Left lobe of liver (tissue), 2 donors: ENCODE data around the gene TRIM3. TPM values are rescaled to one million over a fixed set of nuclear protein-coding genes. Genes with fewer than 3 reads are reported as not detected.
A peak's percentile ranks its signal among the peaks of the same experiment; 100 is the strongest.

ENCODE experiments used
- ATAC-seq: fragments of 200-7000 bp; cut with Tn5 transposase; one replicate; pipeline ENCODE4 v1.9.1; 2020; ENCODE audit warnings: mild to moderate bottlenecking, moderate library complexity
- DNase-seq: peaks from one replicate; pipeline ENCODE4 v3.0.0-alpha.2; 2020; ENCODE audit warnings: low spot score
- total RNA-seq: library from RNA; stranded (reverse); gene quantifications from one replicate; pipeline ENCODE4 v1.2.1, GENCODE V29; 2021
- donor health status: DM: no; HTN: no; CAD: no; lungs with moderate emphysema.
- donor health status: DM: no; HTN: yes; CAD: no.

Gene TRIM3
- total RNA-seq, 1 donor from 2014 or later = 7.8 TPM

DNA sequence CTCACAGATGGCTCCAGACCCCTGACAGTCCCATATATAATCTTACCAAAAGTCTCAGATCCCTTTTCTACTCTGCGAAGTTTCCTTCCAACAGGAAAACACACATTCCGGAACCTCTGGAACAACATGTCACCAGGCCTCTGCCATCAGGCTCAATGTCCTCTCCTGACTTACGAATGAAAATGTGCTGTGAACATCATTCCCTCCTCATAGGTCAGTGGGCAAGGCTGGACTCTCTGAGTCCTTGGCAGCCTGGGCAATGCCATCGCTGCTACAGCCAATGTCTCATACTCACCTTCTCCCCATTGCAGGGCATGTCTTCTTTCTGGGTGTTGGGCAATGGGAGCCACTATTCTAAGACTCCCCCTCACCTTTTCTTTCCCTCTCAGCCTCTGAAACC, 31.3 kb downstream of the TRIM3 start:
- ATAC-seq = peak; percentile 51

DNA sequence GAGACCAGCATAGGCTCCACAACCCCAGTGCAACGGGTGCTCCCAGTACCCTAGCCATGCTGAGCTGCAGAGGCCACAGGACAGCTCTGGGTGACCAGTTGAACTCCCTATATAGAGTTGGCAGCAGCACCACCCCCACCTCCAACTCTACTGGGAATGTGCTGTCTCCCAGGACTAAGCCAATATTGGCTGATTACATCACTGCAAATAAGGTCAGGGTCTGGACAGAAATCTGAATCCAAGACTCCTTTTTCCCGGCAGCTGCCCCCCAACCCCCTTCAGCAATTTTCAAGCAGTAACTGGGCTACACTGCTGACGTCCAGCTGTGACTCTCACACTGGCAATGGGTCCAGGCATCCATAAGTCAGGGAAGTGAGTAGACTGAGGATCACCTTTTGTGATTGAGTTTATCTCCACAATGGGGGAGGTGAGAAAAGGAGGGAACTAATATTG, 32.8 kb downstream of the TRIM3 start, which contains the start of gene HPX:
Gene HPX (minus strand): TSS at position 82 of the 453 bp plus-strand sequence. CDS start 24 bp downstream, at position 58.
- ATAC-seq (peak; percentile 68), DNase-seq (peak; percentile 93)

More for the DNA sequence above, 31.3 kb downstream of the TRIM3 start:
- peak; percentile 81 for DNase-seq

DNA sequence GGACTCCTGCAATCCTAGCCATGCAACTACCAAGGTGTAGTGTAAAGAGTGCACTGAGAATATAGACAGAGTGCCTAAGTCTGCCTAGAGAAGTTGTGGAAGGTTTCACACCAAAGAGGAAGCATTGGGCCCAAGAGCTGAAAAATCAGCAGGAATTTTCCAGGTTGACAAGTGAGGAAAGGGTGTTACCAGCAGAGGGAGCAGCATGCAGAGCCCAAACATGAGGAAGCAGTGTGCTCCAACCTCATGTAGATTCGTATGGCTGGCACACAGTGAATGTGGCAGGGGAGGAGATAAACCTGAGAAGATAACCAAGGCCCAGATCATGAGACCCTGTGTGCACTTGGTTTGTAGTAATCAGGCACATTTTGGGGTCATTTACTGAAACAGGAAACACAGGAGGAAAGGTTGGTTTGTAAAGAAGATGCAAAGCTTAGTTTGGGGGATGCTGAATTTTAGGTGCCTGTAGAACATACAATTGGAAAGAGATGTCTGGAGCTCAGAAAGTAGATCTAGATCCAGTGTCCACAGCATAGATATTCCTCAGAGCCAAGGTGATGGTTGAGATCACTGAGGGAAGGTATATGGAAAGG, 34.7 kb downstream of the TRIM3 start:
- ATAC-seq (peak; percentile 8), DNase-seq (no peak)

DNA sequence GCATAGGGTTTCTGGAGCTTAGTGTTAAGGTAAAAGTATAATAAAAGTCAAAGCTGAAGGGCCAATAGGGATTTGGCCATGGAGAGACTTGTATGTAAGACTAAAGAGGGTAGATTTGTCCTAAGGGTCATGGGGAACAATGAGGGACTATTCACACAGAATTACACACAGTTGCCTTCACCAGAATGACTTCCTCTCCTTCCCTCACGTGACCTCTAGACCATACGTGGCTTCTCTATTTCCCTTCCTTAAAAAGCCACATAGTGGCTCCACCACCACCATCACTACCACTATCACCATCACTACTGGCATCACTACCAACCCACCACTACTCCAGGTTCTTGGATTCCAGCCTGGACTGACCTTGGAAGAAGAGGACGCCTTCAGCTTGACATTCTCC, 35.7 kb downstream of the TRIM3 start:
- ATAC-seq (no peak), DNase-seq (no peak)

DNA sequence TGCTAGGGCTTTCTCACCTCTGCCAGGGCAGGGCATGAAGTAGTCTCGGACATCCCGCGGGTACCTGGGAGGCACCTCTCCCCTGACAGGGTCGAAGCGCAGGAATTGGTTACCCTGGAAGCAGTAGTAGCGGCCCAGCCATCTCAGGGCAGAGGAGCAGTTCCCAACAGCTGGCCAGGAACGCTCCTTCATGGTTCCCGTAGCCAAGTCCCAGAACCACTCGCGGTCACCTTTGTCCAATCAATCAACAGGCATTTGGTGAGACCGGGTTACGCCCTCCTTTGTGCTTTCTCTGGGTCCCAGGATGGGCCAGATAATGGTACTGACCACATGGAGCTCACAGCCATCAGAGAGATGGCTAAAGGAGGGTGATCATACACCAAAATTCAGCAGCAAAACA, 36.3 kb downstream of the TRIM3 start:
- peak; percentile 82 for DNase-seq

DNA sequence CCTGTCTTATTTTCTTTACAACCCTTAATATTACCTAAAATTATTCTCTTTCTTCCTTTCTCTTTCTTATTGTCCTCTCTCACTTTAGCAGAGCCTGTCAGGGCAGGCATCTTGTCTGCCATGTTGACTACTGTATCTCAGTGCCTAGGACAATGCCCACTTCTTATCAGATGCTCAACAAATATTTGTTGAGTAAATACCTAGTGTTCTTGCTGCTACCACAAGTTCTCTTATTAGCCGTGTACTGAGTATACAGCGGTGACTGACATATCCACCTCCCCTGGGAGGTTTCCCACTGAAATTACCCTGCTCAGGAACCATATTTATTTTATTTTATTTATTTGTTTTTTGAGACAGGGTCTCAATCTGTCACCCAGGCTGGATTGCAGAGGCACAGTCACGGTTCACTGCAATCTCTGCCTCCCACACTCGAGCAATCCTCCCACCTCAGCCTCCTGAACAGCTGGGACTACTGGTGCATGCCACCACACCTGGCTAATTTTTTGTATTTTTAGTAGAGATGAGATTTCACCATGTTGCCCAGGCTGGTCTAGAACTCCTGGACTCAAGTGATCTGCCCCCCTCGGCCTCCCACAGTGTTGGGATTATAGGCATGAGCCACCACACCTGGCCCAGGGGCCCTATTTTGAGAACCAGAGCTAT, 39.6 kb downstream of the TRIM3 start:
- DNase-seq (no peak), ATAC-seq (peak; percentile 11)

More for the DNA sequence above, 36.3 kb downstream of the TRIM3 start:
- ATAC-seq = peak; percentile 45

DNA sequence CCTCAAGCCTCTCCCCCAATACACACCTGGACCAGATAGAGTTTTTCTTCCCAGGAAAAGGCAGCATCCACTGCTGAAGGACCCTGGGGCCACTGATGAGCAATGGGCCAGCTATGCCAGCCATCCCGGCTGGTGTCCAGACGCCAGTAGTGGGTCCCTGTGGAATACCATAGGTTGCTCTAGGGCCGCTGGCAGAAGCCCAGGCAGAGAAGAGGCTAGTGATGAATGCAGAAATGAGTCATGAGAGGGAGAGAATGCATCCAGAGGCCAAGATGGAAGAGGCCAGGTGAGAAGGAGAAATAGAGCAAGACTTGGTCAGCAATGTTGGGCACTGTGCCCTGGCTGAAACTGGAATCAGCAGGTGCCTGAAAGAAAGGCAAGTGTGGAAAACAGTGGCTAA, 41.9 kb downstream of the TRIM3 start:
- DNase-seq (no peak), ATAC-seq (peak; percentile 4)

DNA sequence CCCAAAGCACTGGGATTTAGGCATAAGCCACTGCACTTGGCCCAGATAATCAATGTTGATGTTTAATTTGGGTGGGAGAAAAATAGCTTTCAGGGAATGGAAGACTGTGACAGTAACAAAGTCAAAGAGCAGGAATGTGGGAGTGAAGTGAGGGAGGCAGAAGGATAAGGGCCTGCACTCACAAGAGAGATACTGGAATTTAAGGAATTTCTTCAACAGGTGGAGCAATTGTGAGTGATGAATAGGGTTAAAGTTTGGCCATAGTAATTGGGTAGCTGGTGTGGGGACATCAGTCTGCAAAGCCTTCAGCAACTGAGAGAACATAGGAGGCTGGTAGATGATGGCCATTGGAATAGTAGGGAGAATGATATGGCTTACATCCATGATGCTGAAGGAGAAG, 46.2 kb downstream of the TRIM3 start:
- DNase-seq = no peak
- ATAC-seq = no peak

DNA sequence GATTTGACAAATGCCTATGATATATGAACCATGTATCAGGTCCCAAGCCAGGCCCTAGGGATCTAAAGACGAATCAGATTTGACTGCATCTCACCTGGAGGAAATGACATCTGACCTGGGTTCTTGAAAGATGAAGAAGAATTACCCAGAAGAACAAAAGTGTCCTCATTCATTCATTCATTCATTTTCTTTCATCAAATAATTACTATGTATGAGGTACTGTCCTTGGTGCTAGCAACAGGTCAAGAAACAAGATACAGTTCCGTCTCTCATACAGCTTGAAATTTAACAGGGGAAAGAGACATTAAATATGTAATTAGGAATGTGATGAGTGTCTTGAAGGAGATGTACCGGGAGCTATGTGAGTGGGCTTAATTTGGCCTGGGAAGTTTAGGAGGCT, 53.1 kb downstream of the TRIM3 start:
- no peak for ATAC-seq
- no peak for DNase-seq

DNA sequence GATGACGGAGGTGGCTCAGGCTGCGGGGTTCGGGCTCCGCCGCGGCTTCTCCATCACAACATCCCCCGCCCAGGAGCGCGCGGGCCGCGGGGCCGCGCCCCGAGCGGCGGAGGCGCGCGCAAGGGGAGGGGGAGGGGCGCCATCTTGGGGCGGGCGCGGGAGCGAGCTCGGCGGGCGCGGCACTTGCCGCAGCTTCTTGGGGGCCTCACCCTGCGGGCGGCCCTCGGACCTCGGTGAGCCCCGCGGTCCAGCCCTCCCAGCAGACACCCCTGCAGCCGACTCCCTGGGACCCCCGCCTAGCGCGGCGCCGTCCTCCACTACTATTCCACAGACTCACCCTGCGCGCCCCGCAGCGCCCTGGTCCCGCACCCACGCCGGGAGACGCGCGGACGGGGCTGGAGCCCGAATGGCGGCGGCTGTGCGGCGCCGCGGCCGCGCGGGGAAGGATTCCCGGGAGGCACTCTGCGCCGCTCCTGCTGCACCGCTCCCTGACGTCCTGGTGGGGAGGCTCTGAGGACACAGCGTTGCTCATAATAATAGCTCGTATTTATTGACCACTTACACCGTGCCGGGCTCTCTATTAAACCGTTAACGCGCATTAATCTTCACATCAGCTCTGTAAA, 54.6 kb downstream of the TRIM3 start, which contains the start of gene APBB1:
Gene APBB1 (minus strand): TSS at position 86 of the 623 bp plus-strand sequence. CDS start 7,747 bp downstream, outside the sequence.
- ATAC-seq (peak; percentile 91), DNase-seq (peak; percentile 56)

DNA sequence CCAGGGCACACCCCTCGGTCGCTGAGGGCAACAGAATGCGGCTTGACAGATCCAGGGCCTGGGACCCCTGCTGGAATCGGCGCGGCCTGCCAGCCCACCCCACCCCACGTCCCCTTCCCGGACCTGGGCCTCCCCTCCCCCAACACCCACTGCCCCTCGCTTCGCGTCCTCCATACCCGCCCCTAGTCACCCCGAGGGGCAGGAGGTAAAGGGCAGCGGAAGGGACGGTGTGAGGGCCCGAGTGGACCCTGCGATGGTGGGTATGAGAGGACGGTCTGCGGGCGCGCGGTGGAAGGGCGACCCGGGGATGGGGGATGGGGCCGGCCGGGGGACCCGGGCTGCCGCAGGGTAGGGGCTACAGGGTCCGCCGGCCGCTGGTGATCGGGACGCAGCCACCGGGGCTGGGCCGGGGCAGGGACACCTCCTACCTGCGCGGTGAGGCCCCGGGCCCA, 55.2 kb downstream of the TRIM3 start:
- DNase-seq (no peak), ATAC-seq (no peak)

DNA sequence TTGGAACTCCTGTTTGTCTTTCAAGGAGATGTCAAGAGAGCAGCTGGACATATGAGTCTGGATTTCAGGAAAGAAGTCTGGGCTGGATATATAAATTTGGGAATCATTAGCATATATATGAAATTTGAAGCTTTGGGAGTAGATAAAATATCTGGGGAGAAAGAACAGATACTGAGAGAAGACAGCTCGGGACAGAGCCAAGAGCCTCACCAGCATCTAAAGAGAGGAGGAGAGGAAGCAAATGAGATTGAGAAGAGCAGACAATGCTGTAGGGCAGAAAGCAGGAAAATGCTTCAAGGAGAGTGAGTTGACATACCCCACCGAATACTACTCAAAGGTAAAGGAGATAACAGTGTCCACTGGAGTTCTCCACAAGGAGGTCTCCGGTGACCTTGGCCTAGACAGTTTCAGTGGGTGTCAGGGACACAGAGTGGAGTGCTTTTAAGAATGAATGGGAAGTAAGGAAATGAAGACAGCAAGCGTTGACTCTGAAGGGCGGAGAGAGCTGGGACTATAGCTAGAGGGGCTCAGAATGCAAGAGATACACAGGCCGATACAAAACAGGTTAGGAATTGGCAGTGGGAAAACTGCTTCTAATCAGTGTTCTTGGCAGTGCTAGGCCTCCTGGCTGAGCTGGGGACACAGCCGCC, 55.7 kb downstream of the TRIM3 start:
- ATAC-seq = peak; percentile 10
- DNase-seq = no peak

DNA sequence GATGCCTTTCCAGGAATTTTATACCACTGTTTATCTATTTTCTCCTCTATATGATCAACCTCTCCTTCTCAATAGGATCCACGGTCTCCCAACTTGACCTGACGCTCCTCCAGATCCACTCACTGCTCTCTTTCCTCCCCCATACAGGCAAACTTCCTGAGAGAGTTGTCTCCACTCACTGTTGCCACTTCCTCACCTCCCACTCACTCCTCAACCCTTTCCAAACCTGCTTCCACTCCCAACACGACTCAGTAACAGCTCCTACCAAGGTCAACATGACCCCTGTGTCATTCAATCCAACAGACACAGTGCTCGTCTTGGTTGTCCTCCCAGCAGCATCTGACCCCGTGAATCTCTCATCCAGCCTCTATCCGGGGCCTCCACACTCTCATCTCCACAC, 57.9 kb downstream of the TRIM3 start:
- ATAC-seq = no peak
- DNase-seq = no peak

DNA sequence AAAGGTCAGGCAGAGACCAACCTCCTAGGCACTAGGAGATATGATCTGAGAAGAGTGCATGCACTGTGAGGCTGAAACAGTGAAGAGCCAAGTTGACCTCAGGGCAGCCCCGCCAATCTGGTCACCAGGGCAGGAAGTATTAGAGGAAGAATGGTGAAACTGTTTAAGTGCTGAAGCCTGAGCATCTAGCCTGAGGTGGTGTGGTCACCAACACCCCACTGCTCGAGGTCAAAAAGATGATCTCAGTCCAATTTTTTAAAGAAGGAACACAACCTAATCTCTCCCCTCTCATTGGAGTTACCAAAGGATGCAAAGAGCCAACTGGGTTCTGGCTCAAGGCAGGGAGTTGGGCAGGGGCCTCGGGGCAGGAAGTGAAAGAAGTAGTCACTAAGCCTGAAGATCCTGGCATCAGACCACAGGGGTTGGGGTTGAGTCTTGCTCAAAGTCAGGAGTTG, 58.8 kb downstream of the TRIM3 start:
- no peak for DNase-seq
- no peak for ATAC-seq

DNA sequence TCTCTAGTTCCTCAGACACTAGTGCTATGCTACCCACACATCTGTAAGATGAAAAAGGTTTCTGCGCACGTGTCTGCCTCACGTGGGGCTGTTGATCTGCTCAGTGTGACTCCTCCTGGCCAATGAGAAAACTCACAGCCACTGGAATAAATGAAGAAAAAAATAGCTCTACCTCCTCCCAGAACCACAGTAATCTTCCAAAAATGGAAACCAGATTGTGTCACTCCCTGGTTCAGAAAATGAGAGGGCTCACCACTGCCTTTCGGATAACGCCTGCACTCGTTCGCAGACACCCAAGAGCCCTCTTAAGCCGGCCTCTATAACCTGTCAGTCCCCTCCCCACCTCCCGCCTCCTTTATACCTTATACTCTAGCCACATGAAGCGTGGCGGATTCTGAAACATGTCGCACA, 59.9 kb downstream of the TRIM3 start:
- ATAC-seq = no peak

DNA sequence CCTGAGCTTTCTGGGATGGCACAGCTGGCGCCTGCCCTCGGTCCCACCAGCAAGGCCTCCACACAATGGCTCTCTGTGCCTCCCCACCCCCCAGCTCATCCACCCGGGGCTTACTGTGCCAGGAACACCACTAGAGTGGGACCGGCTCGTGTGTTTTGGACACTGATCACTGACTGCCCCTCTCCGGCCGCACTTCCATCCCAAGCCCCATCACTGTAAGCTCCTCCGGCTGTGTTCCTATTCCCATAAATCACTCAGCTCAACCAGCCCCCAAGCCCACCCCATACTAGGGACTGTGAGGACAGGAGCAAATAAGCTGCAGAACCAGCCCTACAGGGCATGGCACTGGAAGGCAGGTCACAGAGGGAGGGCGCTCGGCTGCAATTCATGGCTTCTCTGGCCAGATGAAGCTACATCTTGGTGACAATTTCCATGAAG, 62.1 kb downstream of the TRIM3 start:
- no peak for DNase-seq
- no peak for ATAC-seq

More for the DNA sequence above, 59.9 kb downstream of the TRIM3 start:
- DNase-seq = no peak

DNA sequence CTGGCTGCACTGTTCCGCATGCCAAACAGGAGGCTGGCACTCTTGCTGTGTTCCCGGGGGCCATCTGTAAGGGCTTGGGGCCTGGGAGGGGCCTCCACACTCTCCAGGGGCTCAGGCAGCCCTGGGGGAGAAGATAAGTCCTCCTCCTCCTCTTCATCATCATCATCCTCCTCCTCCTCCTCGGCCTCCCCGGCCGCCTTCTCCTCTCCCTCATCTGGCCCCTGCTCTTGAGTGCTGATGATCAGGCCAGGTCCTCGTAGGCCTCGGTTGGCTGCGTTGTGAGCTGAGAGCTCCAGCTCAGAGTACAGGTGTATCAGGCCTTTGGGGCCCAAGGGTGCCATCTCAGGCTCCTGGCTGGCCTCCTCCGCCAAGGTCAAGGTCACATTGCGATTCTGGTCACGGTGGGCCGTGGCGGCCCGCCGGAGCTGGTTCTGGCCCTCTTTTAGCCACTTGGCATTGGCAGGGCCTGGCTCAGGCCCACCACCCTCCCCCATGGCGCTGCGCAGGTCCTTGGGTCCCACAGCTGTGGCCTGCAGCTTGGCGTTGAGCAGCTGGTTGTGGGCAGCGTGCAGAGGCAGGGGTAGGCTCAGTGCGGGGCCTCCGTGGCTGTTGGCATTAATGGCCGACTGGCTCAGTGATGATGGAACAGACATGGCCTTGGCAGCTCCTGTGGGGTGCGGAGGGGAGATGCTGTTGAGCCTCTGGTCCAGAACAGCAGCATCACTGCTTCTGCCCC, 62.9 kb downstream of the TRIM3 start:
- ATAC-seq = no peak
- no peak for DNase-seq

DNA sequence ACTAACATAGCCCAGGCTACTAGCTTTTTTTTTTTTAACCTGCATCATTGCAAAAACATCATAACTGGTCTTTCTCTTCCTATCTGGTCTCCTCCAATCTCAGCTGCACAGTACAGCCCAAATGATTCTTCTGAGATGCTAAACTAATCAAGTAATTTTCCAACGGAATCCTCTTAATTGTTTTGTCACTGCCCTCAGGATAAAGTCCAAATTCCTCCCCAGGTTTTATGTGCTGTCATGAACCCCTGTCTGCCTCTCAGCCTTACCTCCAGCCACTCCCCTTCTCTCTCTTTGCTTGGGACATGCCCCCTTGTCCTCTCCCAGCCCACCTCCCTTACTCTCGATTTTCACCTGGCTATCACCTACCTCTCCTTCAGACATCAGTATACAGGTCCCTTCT, 67.4 kb downstream of the TRIM3 start:
- ATAC-seq (peak; percentile 41), DNase-seq (no peak)

DNA sequence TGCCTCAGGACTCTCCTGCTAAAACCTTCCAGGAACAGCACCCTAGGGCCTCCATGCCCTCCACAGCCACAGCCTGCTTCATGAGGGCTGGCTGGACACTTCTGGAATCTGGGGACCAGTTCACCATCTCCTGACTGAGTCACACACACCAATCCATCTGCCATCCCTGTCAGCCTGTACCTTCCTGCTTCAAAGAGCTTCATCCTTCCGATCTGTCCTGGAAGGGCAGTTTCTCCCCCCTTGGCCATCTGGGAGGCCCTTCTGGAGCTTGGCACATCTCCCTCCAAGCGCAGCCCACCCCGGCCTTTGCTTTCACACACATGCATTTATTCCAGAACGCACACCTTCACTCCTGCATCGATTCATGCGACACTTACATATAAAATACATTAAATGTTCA, 67.9 kb downstream of the TRIM3 start:
- DNase-seq = no peak
- no peak for ATAC-seq

DNA sequence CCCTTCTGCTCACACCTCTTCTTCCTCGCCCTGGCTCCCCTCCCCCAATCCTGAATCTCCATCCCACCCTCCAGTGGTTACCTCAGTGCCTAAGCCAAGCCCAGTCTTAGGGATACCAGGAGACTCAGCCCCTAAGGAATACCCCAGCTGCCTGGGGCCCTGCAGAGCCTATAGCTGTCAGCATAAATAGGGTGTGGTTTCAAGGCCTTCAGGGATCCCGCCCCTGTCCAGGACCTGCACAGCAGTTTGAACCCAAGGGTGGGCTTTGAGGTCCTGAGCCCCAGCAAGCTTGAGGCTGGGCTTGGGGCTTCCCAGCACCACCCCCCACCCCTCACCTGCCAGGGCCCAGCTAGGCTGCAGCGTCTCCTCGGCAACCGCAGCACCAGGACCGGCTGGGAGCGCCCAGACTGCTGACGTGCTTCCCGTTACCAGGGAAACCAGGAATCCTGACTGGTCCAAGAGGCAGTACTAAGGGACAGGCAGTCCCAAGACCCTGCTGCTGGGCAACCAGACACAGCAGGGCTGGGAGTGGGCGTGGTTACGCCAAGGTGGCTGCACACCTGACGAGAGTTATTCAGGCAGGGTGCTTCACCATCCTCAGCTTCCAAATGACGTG, 68.6 kb downstream of the TRIM3 start:
- DNase-seq (no peak), ATAC-seq (no peak)
